ENCODE data around the gene CD300A.

- TF ChIP-seq CTCF (IDR thresholded peaks at IDR 0.05; ENCODE audit: insufficient read depth, low read length) (no peak), POLR2AphosphoS5 (IDR thresholded peaks at IDR 0.05; ENCODE audit: low read depth) (no peak), REST (IDR thresholded peaks at IDR 0.05; ENCODE audit: insufficient replicate concordance, low read depth) (no peak), GABPA (IDR thresholded peaks at IDR 0.05; ENCODE audit: low read depth) (no peak), SPI1 (IDR thresholded peaks at IDR 0.05; ENCODE audit: borderline replicate concordance, low read depth) (no peak)
Observed at GRCh38 chr17:74450925-74451403, 15.5 kb upstream of the CD300A start.
